GM18870 (cell line): Measurements from ENCODE around the gene ITGA3.

ENCODE experiments used
- ATAC-seq: cut with Tn5 transposase; IDR thresholded peaks from one replicate; pipeline ENCODE4 v1.9.1; 2021; ENCODE audit warnings: moderate library complexity; ENCODE audit not compliant: unreplicated experiment

The ITGA3 gene

GRCh38 chr17:50055426-50056216 lies at the start of gene ITGA3:
Gene ITGA3 (plus strand): TSS chr17:50056110. CDS start chr17:50056440, 330 bp downstream.
- no peak for ATAC-seq

GRCh38 chr17:50009282-50009681 lies 46.6 kb upstream of the ITGA3 start:
- ATAC-seq, result no peak

- ATAC-seq, result no peak
Observed at GRCh38 chr17:50013079-50013478, 42.8 kb upstream of the ITGA3 start.

- ATAC-seq, result no peak
Observed at GRCh38 chr17:50014471-50015088, 41.3 kb upstream of the ITGA3 start.

GRCh38 chr17:50015146-50015545 lies 40.8 kb upstream of the ITGA3 start:
- ATAC-seq, result no peak

- ATAC-seq, result no peak
Observed at GRCh38 chr17:50018909-50019308, 37.0 kb upstream of the ITGA3 start.

GRCh38 chr17:50020841-50021599 lies 34.9 kb upstream of the ITGA3 start:
- no peak for ATAC-seq

- no peak for ATAC-seq
Observed at GRCh38 chr17:50021681-50022370, 34.1 kb upstream of the ITGA3 start.

- no peak for ATAC-seq
Observed at GRCh38 chr17:50022463-50023130, 33.3 kb upstream of the ITGA3 start.

GRCh38 chr17:50023520-50023919 lies 32.4 kb upstream of the ITGA3 start:
- ATAC-seq, result no peak

- no peak for ATAC-seq
Observed at GRCh38 chr17:50024808-50025207, 31.1 kb upstream of the ITGA3 start.

GRCh38 chr17:50026046-50026675 lies 29.7 kb upstream of the ITGA3 start:
- no peak for ATAC-seq

- ATAC-seq, result no peak
Observed at GRCh38 chr17:50026837-50027171, 29.1 kb upstream of the ITGA3 start.

- ATAC-seq, result no peak
Observed at GRCh38 chr17:50027172-50027880, 28.6 kb upstream of the ITGA3 start.

GRCh38 chr17:50027881-50028735 lies 27.8 kb upstream of the ITGA3 start:
- no peak for ATAC-seq

- ATAC-seq, result no peak
Observed at GRCh38 chr17:50028736-50029120, 27.2 kb upstream of the ITGA3 start.

GRCh38 chr17:50029185-50029584 lies 26.7 kb upstream of the ITGA3 start:
- no peak for ATAC-seq

GRCh38 chr17:50033316-50033715 lies 22.6 kb upstream of the ITGA3 start:
- no peak for ATAC-seq
